Body of pancreas (tissue), 4 donors: Measurements from ENCODE around the gene SEPTIN12. TPM values are rescaled to one million over a fixed set of nuclear protein-coding genes. Genes with fewer than 3 reads are reported as not detected.

Experiments
- ATAC-seq: fragments of 150-250 bp; one replicate; pipeline ENCODE4 v1.9.1; 2016
- DNase-seq, 4 donors: peaks; one replicate each; pipeline ENCODE4 v3.0.0-alpha.2; 2019
- H3K27ac ChIP-seq, 4 donors: fragments of 200-600 bp; sonication (generic); 1 replicate in 3 of 4; 2 replicates in 1 of 4; pipeline versions ENCODE4 v1.5.1 to v1.6.1; 2016 to 2019; ENCODE audit warnings: mild to moderate bottlenecking in 1 of 4, mixed read lengths in 1 of 4, moderate library complexity in 1 of 4
- H3K27me3 ChIP-seq, 2 donors: fragments of 200-600 bp; sonication (generic); one replicate each; pipeline ENCODE4 v1.6.0; 2016; ENCODE audit warnings: mild to moderate bottlenecking in 1 of 2
- H3K36me3 ChIP-seq, 2 donors: fragments of 200-600 bp; sonication (generic); replicated peaks in 1 of 2; 2 replicates each; pipeline ENCODE4 v1.5.1; 2016; ENCODE audit warnings: low read depth in 2 of 2; ENCODE audit not compliant: insufficient read depth in 1 of 2
- H3K4me1 ChIP-seq: fragments of 200-600 bp; sonication (generic); one replicate; pipeline ENCODE4 v1.6.0; 2016
- H3K4me3 ChIP-seq, 2 donors: fragments of 200-600 bp; sonication (generic); 1 replicate in 1 of 2; 2 replicates in 1 of 2; pipeline ENCODE4 v1.5.1; 2016 to 2019
- H3K9me3 ChIP-seq, 3 donors: fragments of 200-600 bp; sonication (generic); 1 replicate in 2 of 3; 2 replicates in 1 of 3; pipeline ENCODE4 v1.5.1; 2016
- CTCF ChIP-seq, 7 experiments: fragments of 450-650 bp in 4 of 7; fragments of 200-600 bp in 3 of 7; sonication (generic) in 3 of 7; IDR thresholded peaks; one replicate each; pipeline ENCODE4 v1.5.1; 2016 to 2019; ENCODE audit warnings: antibody characterized with exemption in 7 of 7
- POLR2A ChIP-seq, 3 donors: fragments of 450-650 bp; IDR thresholded peaks; one replicate each; pipeline ENCODE4 v1.6.1; 2016; ENCODE audit warnings: antibody characterized with exemption in 3 of 3, mild to moderate bottlenecking in 2 of 3
- WGBS, 2 donors: methylation state at CpG; one replicate each; pipeline ENCODE4 v1.1.5; 2017; 5-methylcytosine and 5-hydroxymethylcytosine counted together
- intact Hi-C: fragments of 100-400 bp; cut with DNase I; formaldehyde crosslinking; loops from one replicate; pipeline ENCODE4 v1.15.1; 2023
- total RNA-seq, 2 donors: library from RNA; depleted of rRNA; stranded (reverse); fragments of >200 nt; gene quantifications; one replicate each; pipeline ENCODE4 v1.1.0, GENCODE V29; 2016

The SEPTIN12 gene
- total RNA-seq, 2 donors from 2014 or later = not detected

- Histone ChIP-seq H3K27me3 (no peaks in the 10 kb centered on the region), H3K4me3 (no peak overlapping the region), H3K9me3 (no peaks in the 10 kb centered on the region), H3K4me1 (peaks cover 50% of the 10 kb centered on the region), H3K27ac (no peak overlapping the region), H3K36me3 (no peaks in the 10 kb centered on the region)
- no peak for DNase-seq
- TF ChIP-seq POLR2A (IDR thresholded peaks at IDR 0.05) (no peak), CTCF (IDR thresholded peaks at IDR 0.05) (no peak)
- intact Hi-C loops = no loop called here
- WGBS, 2 donors = 90 to 94% methylated on average over 10 to 22 of the region's 22 CpGs
- ATAC-seq = no peak
Measured at GRCh38 chr16:4797805-4798252, 9.7 kb upstream of the SEPTIN12 start.

- Histone ChIP-seq H3K27me3 (no peaks in the 10 kb centered on the region), H3K36me3 (no peaks in the 10 kb centered on the region)
Measured at GRCh38 chr16:4796982-4797804, 9.0 kb upstream of the SEPTIN12 start.

GRCh38 chr16:4795828-4796572 lies 7.9 kb upstream of the SEPTIN12 start:
- no peak for DNase-seq
- H3K27ac ChIP-seq = peak overlapping the region in 3 of 4 donors; percentile 76 to 85 (median 76)
- H3K4me3 ChIP-seq = peak overlapping the region; percentile 7 to 13
- peaks cover 40% of the 10 kb centered on the region for H3K4me1 ChIP-seq
- TF ChIP-seq POLR2A (IDR thresholded peaks at IDR 0.05) (no peak), CTCF (IDR thresholded peaks at IDR 0.05) (no peak)
- no peak for ATAC-seq
- H3K9me3 ChIP-seq = no peaks in the 10 kb centered on the region
- intact Hi-C loops = no loop called here
- H3K36me3 ChIP-seq = no peaks in the 10 kb centered on the region
- WGBS, 2 donors = 73 to 87% methylated on average over 6 to 28 of the region's 30 CpGs
- no peaks in the 10 kb centered on the region for H3K27me3 ChIP-seq

More at GRCh38 chr16:4796982-4797804, 9.0 kb upstream of the SEPTIN12 start:
- WGBS, 2 donors = 77 to 86% methylated on average over 13 to 21 of the region's 21 CpGs
- no peak for TF ChIP-seq POLR2A (IDR thresholded peaks at IDR 0.05)
- no peak for TF ChIP-seq CTCF (IDR thresholded peaks at IDR 0.05)
- intact Hi-C loops = no loop called here
- ATAC-seq (no peak), DNase-seq (no peak)
- peaks cover 50% of the 10 kb centered on the region for H3K4me1 ChIP-seq
- H3K9me3 ChIP-seq = no peaks in the 10 kb centered on the region
- H3K27ac ChIP-seq = no peak overlapping the region
- no peak overlapping the region for H3K4me3 ChIP-seq

GRCh38 chr16:4795181-4795827 lies 7.2 kb upstream of the SEPTIN12 start, which contains the start of gene SMIM22:
Gene SMIM22 (plus strand): TSS chr16:4795369. CDS start chr16:4795735, 366 bp downstream.
- TF ChIP-seq CTCF (IDR thresholded peaks at IDR 0.05) = no peak
- peak in 1 of 3 donors; percentile 34 for TF ChIP-seq POLR2A (IDR thresholded peaks at IDR 0.05)
- Histone ChIP-seq H3K36me3 (no peaks in the 10 kb centered on the region), H3K9me3 (no peaks in the 10 kb centered on the region), H3K27me3 (no peaks in the 10 kb centered on the region), H3K4me1 (peaks cover 33% of the 10 kb centered on the region), H3K4me3 (peak within 1 kb of the TSS; percentile 7 to 13), H3K27ac (peak within 1 kb of the TSS; percentile 60 to 85 (median 76))
- intact Hi-C loops = no loop called here
- DNase-seq (peak; percentile 78 to 92 (median 86)), ATAC-seq (peak; percentile 87)
- WGBS, 2 donors = 20 to 27% methylated on average over 13 to 14 of the region's 14 CpGs
